Measurements from ENCODE around the gene IL17B. TPM values are rescaled to one million over a fixed set of nuclear protein-coding genes. Genes with fewer than 3 reads are reported as not detected.

The IL17B gene
- total RNA-seq, 6 donors from 2014 or later = 2.4 TPM; not detected in 5

GRCh38 chr5:149362541-149362940 is 16.6 kb downstream of the IL17B start:
- TF ChIP-seq EP300 (IDR thresholded peaks at IDR 0.05) (no peak), POLR2AphosphoS5 (IDR thresholded peaks at IDR 0.05) (no peak), POLR2A (IDR thresholded peaks at IDR 0.05) (no peak)
- TF ChIP-seq, protein P1, sequence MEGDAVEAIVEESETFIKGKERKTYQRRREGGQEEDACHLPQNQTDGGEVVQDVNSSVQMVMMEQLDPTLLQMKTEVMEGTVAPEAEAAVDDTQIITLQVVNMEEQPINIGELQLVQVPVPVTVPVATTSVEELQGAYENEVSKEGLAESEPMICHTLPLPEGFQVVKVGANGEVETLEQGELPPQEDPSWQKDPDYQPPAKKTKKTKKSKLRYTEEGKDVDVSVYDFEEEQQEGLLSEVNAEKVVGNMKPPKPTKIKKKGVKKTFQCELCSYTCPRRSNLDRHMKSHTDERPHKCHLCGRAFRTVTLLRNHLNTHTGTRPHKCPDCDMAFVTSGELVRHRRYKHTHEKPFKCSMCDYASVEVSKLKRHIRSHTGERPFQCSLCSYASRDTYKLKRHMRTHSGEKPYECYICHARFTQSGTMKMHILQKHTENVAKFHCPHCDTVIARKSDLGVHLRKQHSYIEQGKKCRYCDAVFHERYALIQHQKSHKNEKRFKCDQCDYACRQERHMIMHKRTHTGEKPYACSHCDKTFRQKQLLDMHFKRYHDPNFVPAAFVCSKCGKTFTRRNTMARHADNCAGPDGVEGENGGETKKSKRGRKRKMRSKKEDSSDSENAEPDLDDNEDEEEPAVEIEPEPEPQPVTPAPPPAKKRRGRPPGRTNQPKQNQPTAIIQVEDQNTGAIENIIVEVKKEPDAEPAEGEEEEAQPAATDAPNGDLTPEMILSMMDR (IDR thresholded peaks at IDR 0.05) = no peak
- 85 to 95% methylated on average over 4 to 12 of the region's 12 CpGs for WGBS, 2 donors
- H3K4me1 ChIP-seq = peaks cover 6 to 17% (median 9%) of the 10 kb centered on the region in 4 donors
- no peak for ATAC-seq (ENCODE audit: low FRiP score in 2 of 2)
- no peaks in the 10 kb centered on the region for H3K9me3 ChIP-seq
- H3K36me3 ChIP-seq = no peaks in the 10 kb centered on the region
- H3K27me3 ChIP-seq = no peaks in the 10 kb centered on the region
- no peak for DNase-seq
- H3K27ac ChIP-seq = no peak overlapping the region
- no peak overlapping the region for H3K4me3 ChIP-seq

DNA sequence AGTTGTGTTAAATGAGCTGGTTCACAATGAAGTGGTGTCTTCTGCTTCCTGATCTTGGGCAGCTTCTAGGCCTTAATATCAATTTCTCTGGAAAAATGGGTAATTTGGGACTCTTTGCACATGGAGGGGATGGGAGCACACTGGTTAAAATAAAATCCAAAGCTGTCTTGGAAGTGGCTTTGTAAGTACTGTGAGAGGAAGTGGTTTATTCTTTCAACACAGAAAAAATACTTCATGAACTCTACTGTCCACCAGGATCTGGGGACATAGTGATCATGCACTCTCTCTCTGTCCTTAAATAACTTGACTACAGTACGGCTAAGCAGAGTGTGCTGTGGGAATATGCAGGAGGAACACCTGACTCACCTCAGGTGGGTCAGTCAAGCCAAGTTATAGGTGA is 18.8 kb downstream of the IL17B start:
- WGBS, 2 donors = 64 to 100% methylated on average over 1 of the region's 1 CpG
- peaks cover 7 to 16% (median 12%) of the 10 kb centered on the region in 4 donors for H3K4me1 ChIP-seq

GRCh38 chr5:149358868-149359495 is 20.1 kb downstream of the IL17B start:
- Histone ChIP-seq H3K4me1 (peaks cover 7 to 16% (median 12%) of the 10 kb centered on the region in 4 donors), H3K4me3 (peak overlapping the region in 1 of 4 donors; percentile 68), H3K36me3 (peaks cover 0 to 19% (median 9%) of the 10 kb centered on the region in 4 donors), H3K27ac (no peak overlapping the region), H3K9me3 (no peaks in the 10 kb centered on the region), H3K27me3 (no peaks in the 10 kb centered on the region)
- ATAC-seq (ENCODE audit: low FRiP score in 2 of 2) (no peak), DNase-seq (no peak)
- TF ChIP-seq, protein P1 (IDR thresholded peaks at IDR 0.05) = no peak
- TF ChIP-seq POLR2AphosphoS5 (IDR thresholded peaks at IDR 0.05) (no peak), POLR2A (IDR thresholded peaks at IDR 0.05) (no peak), EP300 (IDR thresholded peaks at IDR 0.05) (no peak)
- 79 to 82% methylated on average over 8 of the region's 8 CpGs for WGBS, 2 donors

More for the DNA sequence above, 18.8 kb downstream of the IL17B start:
- H3K9me3 ChIP-seq = no peaks in the 10 kb centered on the region
- TF ChIP-seq POLR2A (IDR thresholded peaks at IDR 0.05) (no peak), EP300 (IDR thresholded peaks at IDR 0.05) (no peak), POLR2AphosphoS5 (IDR thresholded peaks at IDR 0.05) (no peak)
- TF ChIP-seq, protein P1 (IDR thresholded peaks at IDR 0.05) = no peak
- peaks cover 0 to 7% (median 3%) of the 10 kb centered on the region in 4 donors for H3K36me3 ChIP-seq
- H3K27ac ChIP-seq = no peak overlapping the region
- H3K4me3 ChIP-seq = no peak overlapping the region
- no peaks in the 10 kb centered on the region for H3K27me3 ChIP-seq
- ATAC-seq (ENCODE audit: low FRiP score in 2 of 2) (no peak), DNase-seq (no peak)

DNA sequence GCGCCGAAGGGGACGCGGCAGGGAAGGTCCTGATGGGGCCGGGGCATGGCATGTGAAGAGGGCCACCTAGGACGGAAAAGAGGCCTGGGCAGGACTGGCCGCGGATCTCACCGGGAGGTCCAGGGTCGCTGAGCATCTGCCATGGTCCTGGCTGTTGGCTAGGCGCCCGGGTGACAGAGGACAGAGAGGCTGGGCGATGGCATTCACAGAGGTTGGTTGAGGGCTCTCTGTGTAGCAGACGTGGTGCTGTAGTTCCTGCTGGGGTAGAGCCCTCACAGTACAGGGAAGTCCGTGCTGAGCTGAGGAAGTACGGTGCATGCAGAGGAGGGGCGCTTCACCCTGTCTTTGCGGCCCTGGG is 20.8 kb downstream of the IL17B start:
- peaks cover 7 to 16% (median 12%) of the 10 kb centered on the region in 4 donors for H3K4me1 ChIP-seq
- H3K27ac ChIP-seq = peak overlapping the region; percentile 54 to 78 (median 70)
- H3K4me3 ChIP-seq = peak overlapping the region; percentile 43 to 93 (median 65)
- peaks cover 0 to 27% (median 11%) of the 10 kb centered on the region in 4 donors for H3K36me3 ChIP-seq
- no peaks in the 10 kb centered on the region for H3K9me3 ChIP-seq
- DNase-seq (peak in 1 of 2 donors; percentile 48), ATAC-seq (ENCODE audit: low FRiP score in 2 of 2) (peak; percentile 71 to 73)
- WGBS, 2 donors = 0 to 3% methylated on average over 2 to 18 of the region's 18 CpGs
- no peaks in the 10 kb centered on the region for H3K27me3 ChIP-seq
- TF ChIP-seq, protein P1 (IDR thresholded peaks at IDR 0.05) = no peak
- TF ChIP-seq POLR2AphosphoS5 (IDR thresholded peaks at IDR 0.05) (no peak), POLR2A (IDR thresholded peaks at IDR 0.05) (no peak), EP300 (IDR thresholded peaks at IDR 0.05) (no peak)

All from upper lobe of left lung (tissue), 6 donors.